GM12874 (cell line): ENCODE measurements around the gene OPALIN.

Experiments used
- TF ChIP-seq, protein P1 (sequence below): IDR thresholded peaks from 2 replicates; pipeline ENCODE4 v1.5.1; 2011; ENCODE audit warnings: low read depth, mild to moderate bottlenecking, control low read depth, low read length, moderate library complexity; ENCODE audit not compliant: insufficient read depth

OPALIN gene

DNA sequence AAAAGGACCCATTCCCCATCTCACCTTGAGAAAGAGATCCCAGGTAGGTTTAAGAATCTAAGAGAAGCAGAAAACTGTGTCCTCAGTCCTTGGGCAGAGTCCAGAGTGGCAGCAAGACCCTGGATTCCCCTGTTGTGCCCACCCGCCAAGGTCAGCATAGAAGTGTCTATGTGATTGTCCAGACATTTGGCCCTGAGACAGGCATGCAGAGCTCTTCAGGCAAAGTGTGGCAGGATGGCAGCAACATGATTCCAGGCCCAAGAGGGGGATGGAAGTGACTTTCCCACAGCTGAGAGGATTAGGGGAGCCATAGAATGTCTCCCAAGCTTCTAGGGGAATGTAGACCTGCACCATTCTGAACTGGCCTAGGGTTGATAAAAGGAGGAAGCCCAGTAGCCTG, 39.1 kb upstream of the OPALIN start:
- TF ChIP-seq, protein P1, sequence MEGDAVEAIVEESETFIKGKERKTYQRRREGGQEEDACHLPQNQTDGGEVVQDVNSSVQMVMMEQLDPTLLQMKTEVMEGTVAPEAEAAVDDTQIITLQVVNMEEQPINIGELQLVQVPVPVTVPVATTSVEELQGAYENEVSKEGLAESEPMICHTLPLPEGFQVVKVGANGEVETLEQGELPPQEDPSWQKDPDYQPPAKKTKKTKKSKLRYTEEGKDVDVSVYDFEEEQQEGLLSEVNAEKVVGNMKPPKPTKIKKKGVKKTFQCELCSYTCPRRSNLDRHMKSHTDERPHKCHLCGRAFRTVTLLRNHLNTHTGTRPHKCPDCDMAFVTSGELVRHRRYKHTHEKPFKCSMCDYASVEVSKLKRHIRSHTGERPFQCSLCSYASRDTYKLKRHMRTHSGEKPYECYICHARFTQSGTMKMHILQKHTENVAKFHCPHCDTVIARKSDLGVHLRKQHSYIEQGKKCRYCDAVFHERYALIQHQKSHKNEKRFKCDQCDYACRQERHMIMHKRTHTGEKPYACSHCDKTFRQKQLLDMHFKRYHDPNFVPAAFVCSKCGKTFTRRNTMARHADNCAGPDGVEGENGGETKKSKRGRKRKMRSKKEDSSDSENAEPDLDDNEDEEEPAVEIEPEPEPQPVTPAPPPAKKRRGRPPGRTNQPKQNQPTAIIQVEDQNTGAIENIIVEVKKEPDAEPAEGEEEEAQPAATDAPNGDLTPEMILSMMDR = no peak

DNA sequence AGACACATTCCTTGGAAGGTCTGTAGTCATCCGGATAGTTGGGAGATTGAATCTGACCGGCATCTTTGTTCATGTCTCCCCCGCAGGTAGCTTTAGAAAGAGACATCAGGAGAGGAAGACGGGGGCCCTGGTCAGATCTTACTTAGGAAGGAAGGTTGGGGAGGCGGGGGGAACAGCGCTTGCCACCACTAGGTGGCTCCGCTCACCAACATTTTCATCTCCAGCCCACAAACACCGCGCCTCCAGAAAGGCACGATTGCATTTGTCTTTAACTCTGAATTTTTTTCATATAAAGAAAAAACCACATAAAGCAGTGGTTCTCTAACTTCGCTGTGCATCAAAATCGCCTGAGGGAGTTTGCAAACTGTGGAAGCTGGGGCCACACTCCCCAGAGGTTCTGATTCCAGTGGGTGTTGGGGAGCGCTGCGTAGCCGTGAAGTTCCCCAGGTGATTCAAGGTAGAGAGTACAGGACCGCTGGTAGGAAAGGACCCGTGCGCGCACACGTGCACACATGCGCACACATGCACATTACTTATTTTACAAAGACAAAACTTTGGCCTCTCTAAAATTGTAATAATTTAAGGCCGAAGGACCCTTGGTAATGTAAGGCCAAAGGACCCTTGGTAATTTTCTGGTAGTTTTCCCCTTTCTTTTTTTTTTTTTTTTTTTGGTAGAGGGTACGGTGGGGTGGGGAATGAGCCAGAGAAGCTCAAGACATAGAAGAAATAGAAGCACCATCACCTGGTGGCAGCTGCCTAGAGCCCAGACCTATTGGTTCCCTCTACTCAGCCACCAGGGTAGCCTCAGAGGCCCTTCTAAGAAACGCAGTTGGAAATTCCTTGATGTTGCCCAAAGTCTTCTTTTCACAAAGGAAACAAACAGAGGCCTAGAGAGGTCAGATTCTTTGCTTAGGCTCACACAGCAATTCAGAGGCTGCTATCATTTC, 37.4 kb upstream of the OPALIN start:
- TF ChIP-seq, protein P1 = peak; percentile 87

DNA sequence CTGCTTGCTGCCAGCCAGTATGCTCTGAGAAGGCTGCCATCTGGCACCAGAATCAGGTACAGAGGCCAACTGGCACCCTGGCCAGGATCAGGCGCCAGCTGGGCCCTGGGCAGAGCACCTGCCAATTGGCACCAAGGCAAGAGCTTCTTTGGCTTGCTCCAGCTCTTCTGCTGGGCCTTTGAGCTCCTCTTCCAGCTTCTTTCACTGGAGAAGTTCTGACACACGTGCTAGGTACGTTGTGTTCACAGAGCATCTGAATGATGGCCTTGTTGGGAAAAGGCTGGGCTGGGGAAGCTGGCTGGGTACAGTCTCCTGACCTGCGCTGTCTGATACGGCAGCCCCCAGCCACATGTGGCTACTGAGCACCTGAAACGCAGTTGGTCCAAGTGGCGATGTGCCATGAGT, 31.7 kb upstream of the OPALIN start:
- TF ChIP-seq, protein P1 = no peak

DNA sequence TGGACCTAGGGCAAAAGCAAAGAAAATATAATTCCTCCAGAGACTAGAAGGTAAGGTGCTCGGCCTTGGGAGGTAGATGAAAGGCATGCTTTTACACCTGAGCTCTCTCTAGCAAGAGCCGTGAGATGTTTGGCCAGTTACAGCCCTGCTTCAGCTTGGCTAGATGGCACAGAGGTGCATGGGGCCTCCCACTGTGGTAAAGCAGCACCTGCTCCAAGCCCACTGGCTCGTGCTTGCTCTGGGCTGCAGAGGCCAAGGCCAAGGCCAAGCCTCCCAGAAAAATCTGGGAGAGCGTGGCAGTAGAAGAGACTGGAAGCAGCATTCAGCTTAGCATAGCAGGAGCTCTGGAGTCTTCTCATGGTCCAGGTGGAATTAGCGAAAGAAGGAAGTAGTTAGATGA, 31.0 kb upstream of the OPALIN start:
- TF ChIP-seq, protein P1 = no peak

DNA sequence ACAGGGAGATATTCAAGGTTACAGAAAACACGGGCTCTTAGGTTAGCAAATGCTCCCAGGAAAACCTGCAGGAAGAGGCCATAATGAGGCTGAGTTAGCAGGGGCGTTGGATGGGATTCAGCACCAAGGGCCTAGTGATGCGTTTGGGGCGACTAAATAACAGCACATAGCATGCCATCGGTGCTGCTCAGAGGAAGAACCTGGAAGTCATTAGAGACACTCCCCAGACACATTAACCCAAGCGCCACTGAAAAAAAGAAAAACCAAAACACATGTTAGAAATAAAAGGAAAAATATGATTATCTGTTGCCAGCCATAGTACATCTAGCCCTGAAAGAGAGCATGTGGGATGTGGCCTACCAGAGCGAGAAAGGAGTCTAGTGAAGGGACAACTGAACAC, 28.8 kb upstream of the OPALIN start:
- TF ChIP-seq, protein P1 = no peak

DNA sequence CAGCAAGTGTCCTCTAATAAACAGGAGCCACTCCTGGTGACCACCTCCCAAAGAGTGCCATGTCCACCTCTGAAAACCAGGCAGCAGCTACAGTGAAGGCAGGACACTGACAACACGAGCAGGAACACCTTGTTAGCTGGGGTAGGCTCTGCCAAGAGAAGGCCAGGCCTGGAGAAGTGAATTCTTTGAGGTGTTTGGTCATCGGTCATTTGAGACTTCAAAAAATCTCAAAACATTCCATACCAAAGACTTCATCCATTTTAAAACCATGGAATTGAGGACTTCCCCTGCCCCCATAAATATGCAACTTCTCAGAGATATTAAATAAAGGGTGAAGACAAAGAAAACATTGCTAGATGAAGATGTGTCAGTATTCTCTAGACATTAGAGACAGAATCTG, 28.4 kb upstream of the OPALIN start:
- TF ChIP-seq, protein P1 = no peak

DNA sequence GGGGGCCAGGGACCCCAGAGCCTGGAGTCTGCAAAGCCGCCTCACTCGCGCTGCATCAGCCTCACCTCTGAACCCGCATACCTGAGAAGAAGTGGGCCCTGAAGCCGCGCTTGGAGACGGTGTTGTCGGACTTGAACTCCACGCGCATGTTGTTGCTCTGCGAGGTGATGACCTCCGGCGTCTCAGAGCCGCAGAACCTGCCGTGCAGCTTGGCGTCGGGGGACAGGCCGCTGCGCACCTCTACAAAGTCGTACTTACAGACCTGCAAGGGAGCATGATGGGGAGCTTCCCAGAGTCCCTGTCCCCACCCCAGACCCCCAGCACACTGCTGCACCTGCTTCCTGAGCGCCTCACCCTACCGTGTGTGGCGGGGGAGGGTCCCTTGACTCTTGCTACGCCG, 25.7 kb upstream of the OPALIN start:
- TF ChIP-seq, protein P1 = no peak
